Measurements from ENCODE around the gene ST8SIA4. TPM values are rescaled to one million over a fixed set of nuclear protein-coding genes. Genes with fewer than 3 reads are reported as not detected.

Gene ST8SIA4
- total and polyA plus RNA-seq, 10 of the 15 experiments (the other 5 are each of a cell fraction or from before 2014, with no cell fraction given): 4.4 to 30.9 (median 19.5) TPM

DNA sequence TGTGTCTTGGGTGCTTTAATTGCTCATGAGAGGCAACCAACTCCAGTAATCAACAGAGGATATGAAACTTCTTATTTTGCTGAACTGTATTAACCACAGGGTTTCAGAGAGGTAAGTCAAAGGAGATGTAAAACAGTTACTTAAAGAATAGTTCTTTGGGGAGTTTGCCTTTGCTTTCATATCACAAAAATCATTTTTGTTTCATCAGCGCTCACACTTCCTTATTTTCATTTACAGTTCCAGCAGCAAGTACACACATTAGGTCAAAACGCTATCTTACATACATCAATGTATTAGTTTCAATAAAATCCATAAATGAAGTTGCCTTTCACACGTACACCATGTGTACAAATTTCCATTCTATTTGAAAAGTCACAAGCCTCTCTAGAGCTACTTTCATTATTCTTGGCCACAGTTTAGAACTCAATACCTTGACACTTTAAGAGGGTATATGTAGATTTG is 50.1 kb downstream of the ST8SIA4 start:
- peak overlapping the region; percentile 94 for H3K27ac ChIP-seq (ENCODE audit: control insufficient read depth, insufficient read depth)
- ChIA-PET RAD21 (ENCODE audit: unreplicated experiment) (interaction anchor here (0.8 to 4.7 kb wide), 7 partner anchors 11 to 76 kb away, joined by 3 to 93 read pairs (median 13); partner anchors contain the start of gene ST8SIA4), POLR2A (interaction anchor here (0.6 to 4.1 kb wide), 5 partner anchors 11 to 56 kb away, joined by 3 to 41 read pairs (median 5); partner anchors contain the start of gene ST8SIA4), SMC1A (ENCODE audit: uncharacterized antibody, unreplicated experiment) (interaction anchor here (1.0 to 5.3 kb wide), 10 partner anchors 14 to 78 kb away, joined by 3 to 122 read pairs (median 9); partner anchors contain the start of gene ST8SIA4), CTCF (interaction anchor here (0.6 to 4.1 kb wide), 5 partner anchors 12 to 79 kb away, joined by 3 to 43 read pairs (median 4); no protein-coding TSS in a partner anchor)
- no peak overlapping the region for H2AFZ ChIP-seq (ENCODE audit: control insufficient read depth, low read depth, low read length)
- peaks cover 29% of the 10 kb centered on the region for H3K79me2 ChIP-seq (ENCODE audit: control insufficient read depth, insufficient read depth, low read length)
- peaks cover 38% of the 10 kb centered on the region for H3K4me1 ChIP-seq (ENCODE audit: control insufficient read depth, insufficient read depth, low read length)
- ATAC-seq (peak; percentile 89), FAIRE-seq (peak; percentile 99), DNase-seq (ENCODE audit: low read depth, low spot score) (peak; percentile 89)
- 0% methylated on average over 3 of the region's 3 CpGs for WGBS (ENCODE audit: insufficient coverage, insufficient replicate concordance, low lambda C conversion rate, missing lambda C conversion rate)
- no peaks in the 10 kb centered on the region for H3K27me3 ChIP-seq (replicated peaks in 1 of 2; ENCODE audit: control insufficient read depth in 2 of 2, insufficient read depth in 2 of 2, low read length in 1 of 2)
- BruUV-seq (replicated peaks): TSS peak; percentile 17
- no peaks in the 10 kb centered on the region for H4K20me1 ChIP-seq (ENCODE audit: control insufficient read depth, insufficient read depth)
- intact Hi-C loops (cut with micrococcal nuclease; ENCODE audit: unreplicated experiment) (loop anchor here (1.0 to 2.0 kb wide), 4 partner anchors 25 to 76 kb away; no protein-coding TSS in a partner anchor), in situ Hi-C loops (cut with MboI) (no loop called here)
- H3K4me3 ChIP-seq: peak overlapping the region; percentile 21; the same call in 1 of the 2 replicates
- H3K9ac ChIP-seq (ENCODE audit: control insufficient read depth, insufficient read depth, low read length): peak overlapping the region; percentile 25; the same call in 1 of the 2 replicates
- H3K4me2 ChIP-seq (ENCODE audit: control insufficient read depth, insufficient read depth): peak overlapping the region; percentile 67
- H3K36me3 ChIP-seq (ENCODE audit: control insufficient read depth in 2 of 2, insufficient read depth in 2 of 2, low read length in 1 of 2): peaks cover 4 to 21% of the 10 kb centered on the region in 2 experiments; a peak in 3 of 4 replicates
- H3K9me3 ChIP-seq (replicated peaks; ENCODE audit: control insufficient read depth, insufficient read depth, low read length): peaks cover 4% of the 10 kb centered on the region
- TF ChIP-seq TBL1XR1 (IDR thresholded peaks at IDR 0.05; ENCODE audit: low read depth, low read length) (peak; percentile 74; the same call in 1 of the 2 replicates), USF2 (IDR thresholded peaks at IDR 0.05; ENCODE audit: borderline replicate concordance, low read depth, low read length) (no peak), SKIL (IDR thresholded peaks at IDR 0.05; ENCODE audit: low read depth, poor library complexity, severe bottlenecking) (peak; percentile 90), MYB (IDR thresholded peaks at IDR 0.05; ENCODE audit: borderline replicate concordance, low read depth, low read length) (no peak), SMAD5 (IDR thresholded peaks at IDR 0.05; ENCODE audit: low read depth) (no peak), SIX5 (IDR thresholded peaks at IDR 0.05; ENCODE audit: low read depth, low read length, severe bottlenecking) (no peak), HDAC6 (IDR thresholded peaks at IDR 0.05; ENCODE audit: unreplicated experiment) (no peak), RBBP5 (conservative IDR thresholded peaks at IDR 0.05) (no peak), TCF7 (IDR thresholded peaks at IDR 0.05; ENCODE audit: borderline replicate concordance) (peak; percentile 62), MTA3 (IDR thresholded peaks at IDR 0.05; ENCODE audit: borderline replicate concordance, low read length) (peak; percentile 82; the same call in 1 of the 2 replicates), USF1 (IDR thresholded peaks at IDR 0.05; ENCODE audit: borderline replicate concordance, extremely low read length, insufficient read depth, low read depth, low read length) (no peak)
- TF ChIP-seq, protein P1, sequence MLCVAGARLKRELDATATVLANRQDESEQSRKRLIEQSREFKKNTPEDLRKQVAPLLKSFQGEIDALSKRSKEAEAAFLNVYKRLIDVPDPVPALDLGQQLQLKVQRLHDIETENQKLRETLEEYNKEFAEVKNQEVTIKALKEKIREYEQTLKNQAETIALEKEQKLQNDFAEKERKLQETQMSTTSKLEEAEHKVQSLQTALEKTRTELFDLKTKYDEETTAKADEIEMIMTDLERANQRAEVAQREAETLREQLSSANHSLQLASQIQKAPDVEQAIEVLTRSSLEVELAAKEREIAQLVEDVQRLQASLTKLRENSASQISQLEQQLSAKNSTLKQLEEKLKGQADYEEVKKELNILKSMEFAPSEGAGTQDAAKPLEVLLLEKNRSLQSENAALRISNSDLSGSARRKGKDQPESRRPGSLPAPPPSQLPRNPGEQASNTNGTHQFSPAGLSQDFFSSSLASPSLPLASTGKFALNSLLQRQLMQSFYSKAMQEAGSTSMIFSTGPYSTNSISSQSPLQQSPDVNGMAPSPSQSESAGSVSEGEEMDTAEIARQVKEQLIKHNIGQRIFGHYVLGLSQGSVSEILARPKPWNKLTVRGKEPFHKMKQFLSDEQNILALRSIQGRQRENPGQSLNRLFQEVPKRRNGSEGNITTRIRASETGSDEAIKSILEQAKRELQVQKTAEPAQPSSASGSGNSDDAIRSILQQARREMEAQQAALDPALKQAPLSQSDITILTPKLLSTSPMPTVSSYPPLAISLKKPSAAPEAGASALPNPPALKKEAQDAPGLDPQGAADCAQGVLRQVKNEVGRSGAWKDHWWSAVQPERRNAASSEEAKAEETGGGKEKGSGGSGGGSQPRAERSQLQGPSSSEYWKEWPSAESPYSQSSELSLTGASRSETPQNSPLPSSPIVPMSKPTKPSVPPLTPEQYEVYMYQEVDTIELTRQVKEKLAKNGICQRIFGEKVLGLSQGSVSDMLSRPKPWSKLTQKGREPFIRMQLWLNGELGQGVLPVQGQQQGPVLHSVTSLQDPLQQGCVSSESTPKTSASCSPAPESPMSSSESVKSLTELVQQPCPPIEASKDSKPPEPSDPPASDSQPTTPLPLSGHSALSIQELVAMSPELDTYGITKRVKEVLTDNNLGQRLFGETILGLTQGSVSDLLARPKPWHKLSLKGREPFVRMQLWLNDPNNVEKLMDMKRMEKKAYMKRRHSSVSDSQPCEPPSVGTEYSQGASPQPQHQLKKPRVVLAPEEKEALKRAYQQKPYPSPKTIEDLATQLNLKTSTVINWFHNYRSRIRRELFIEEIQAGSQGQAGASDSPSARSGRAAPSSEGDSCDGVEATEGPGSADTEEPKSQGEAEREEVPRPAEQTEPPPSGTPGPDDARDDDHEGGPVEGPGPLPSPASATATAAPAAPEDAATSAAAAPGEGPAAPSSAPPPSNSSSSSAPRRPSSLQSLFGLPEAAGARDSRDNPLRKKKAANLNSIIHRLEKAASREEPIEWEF (IDR thresholded peaks at IDR 0.05; ENCODE audit: insufficient replicate concordance, low read depth, low read length): peak; percentile 72

All from GM12878 (cell line).